Loucy (cell line): ENCODE measurements around the gene CGB1.
"Not testable (repeated sequence)": the region's sequence is repeated elsewhere in the genome, so short reads cannot be mapped to it uniquely, and the experiment has no call there.

Source experiments
- EZH2phosphoT487 ChIP-seq: fragments of 200-600 bp; IDR thresholded peaks from 2 replicates; pipeline ENCODE4 v1.6.1; 2018; ENCODE audit warnings: antibody characterized with exemption, mild to moderate bottlenecking, moderate library complexity, borderline replicate concordance
- TF ChIP-seq, protein P1 (sequence below): fragments of 200-600 bp; sonication (generic); conservative IDR thresholded peaks from 2 replicates; pipeline ENCODE4 v1.5.1; 2014; ENCODE audit warnings: mild to moderate bottlenecking, antibody characterized with exemption, low read length

DNA sequence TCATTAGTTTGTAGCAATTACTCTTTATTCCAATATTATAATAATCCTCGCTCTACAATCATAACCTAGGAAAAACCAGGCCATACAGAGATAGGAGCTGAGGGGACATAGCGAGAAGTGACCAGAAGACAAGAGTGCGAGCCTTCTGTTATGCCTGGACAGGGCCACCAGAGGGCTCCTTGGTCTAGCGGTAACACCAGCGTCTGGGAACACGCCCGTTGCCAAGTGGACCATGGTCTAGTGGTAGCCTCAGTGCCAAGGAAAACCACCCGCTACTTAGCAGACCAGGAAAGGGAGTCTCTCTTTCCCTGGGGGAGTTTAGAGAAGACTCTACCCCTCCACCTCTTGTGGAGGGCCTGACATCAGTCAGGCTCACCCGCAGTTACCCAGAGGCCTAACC is 38.2 kb upstream of the CGB1 start:
- TF ChIP-seq, protein P1, sequence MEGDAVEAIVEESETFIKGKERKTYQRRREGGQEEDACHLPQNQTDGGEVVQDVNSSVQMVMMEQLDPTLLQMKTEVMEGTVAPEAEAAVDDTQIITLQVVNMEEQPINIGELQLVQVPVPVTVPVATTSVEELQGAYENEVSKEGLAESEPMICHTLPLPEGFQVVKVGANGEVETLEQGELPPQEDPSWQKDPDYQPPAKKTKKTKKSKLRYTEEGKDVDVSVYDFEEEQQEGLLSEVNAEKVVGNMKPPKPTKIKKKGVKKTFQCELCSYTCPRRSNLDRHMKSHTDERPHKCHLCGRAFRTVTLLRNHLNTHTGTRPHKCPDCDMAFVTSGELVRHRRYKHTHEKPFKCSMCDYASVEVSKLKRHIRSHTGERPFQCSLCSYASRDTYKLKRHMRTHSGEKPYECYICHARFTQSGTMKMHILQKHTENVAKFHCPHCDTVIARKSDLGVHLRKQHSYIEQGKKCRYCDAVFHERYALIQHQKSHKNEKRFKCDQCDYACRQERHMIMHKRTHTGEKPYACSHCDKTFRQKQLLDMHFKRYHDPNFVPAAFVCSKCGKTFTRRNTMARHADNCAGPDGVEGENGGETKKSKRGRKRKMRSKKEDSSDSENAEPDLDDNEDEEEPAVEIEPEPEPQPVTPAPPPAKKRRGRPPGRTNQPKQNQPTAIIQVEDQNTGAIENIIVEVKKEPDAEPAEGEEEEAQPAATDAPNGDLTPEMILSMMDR: peak; percentile 50
- TF ChIP-seq EZH2phosphoT487: not testable (repeated sequence)
